HepG2 (cell line): ENCODE measurements around the gene HAPLN3.

ENCODE experiments used
- BHLHE40 ChIP-seq: IDR thresholded peaks from 2 replicates; pipeline ENCODE4 v1.6.1; 2011; ENCODE audit warnings: low read length, improper control_type of control experiment
- CC2D1A ChIP-seq: sonication (generic); formaldehyde crosslinking; IDR thresholded peaks from 2 replicates; pipeline ENCODE4 v1.8.1; 2023; ENCODE audit warnings: mild to moderate bottlenecking, missing genetic modification reagents
- CEBPB ChIP-seq: IDR thresholded peaks from 2 replicates; pipeline ENCODE4 v1.6.1; 2011; ENCODE audit warnings: low read depth, low read length, improper control_type of control experiment, borderline replicate concordance
- CHD2 ChIP-seq: IDR thresholded peaks from 2 replicates; pipeline ENCODE4 v1.6.1; 2011; ENCODE audit warnings: low read depth, low read length, improper control_type of control experiment
- CTCF ChIP-seq: sonication (generic); formaldehyde crosslinking; IDR thresholded peaks from 2 replicates; pipeline ENCODE4 v1.5.0; 2020; ENCODE audit warnings: mild to moderate bottlenecking, missing genetic modification reagents, moderate library complexity
- EP300 ChIP-seq, 3 experiments: sonication (generic) in 1 of 3; formaldehyde crosslinking in 1 of 3; IDR thresholded peaks; 2 replicates each; pipeline versions ENCODE4 v1.5.1 to v1.6.1; 2011 to 2020; ENCODE audit warnings: low read depth in 2 of 3, low read length in 2 of 3, borderline replicate concordance in 1 of 3, improper control_type of control experiment in 1 of 3, mild to moderate bottlenecking in 1 of 3, missing genetic modification reagents in 1 of 3, moderate library complexity in 1 of 3
- KDM5A ChIP-seq: fragments of 200-600 bp; sonication (generic); IDR thresholded peaks from 2 replicates; pipeline ENCODE4 v1.7.0; 2018; ENCODE audit warnings: antibody characterized with exemption, mild to moderate bottlenecking, low read length, borderline replicate concordance
- NCOA1 ChIP-seq: sonication (generic); formaldehyde crosslinking; IDR thresholded peaks from 2 replicates; pipeline ENCODE4 v1.9.0; 2021; ENCODE audit warnings: missing genetic modification reagents
- POLR2A ChIP-seq, 2 experiments: IDR thresholded peaks; 2 replicates each; pipeline ENCODE4 v1.6.1; 2011; ENCODE audit warnings: low read depth in 2 of 2, low read length in 2 of 2, mild to moderate bottlenecking in 1 of 2, moderate library complexity in 1 of 2; ENCODE audit not compliant: insufficient read depth in 1 of 2
- SETDB1 ChIP-seq: sonication (generic); formaldehyde crosslinking; IDR thresholded peaks from 2 replicates; pipeline ENCODE4 v1.5.1; 2020; ENCODE audit warnings: missing genetic modification reagents, mild to moderate bottlenecking, borderline replicate concordance
- ZNF274 ChIP-seq: sonication (generic); formaldehyde crosslinking; IDR thresholded peaks from 2 replicates; pipeline ENCODE4 v1.5.1; 2020; ENCODE audit warnings: mild to moderate bottlenecking, missing genetic modification reagents
- ZNF790 ChIP-seq: sonication (generic); formaldehyde crosslinking; IDR thresholded peaks from 2 replicates; pipeline ENCODE4 v1.8.0; 2022; ENCODE audit warnings: missing genetic modification reagents, mild to moderate bottlenecking, borderline replicate concordance
- TF ChIP-seq, protein P1 (sequence below): IDR thresholded peaks from 2 replicates; pipeline ENCODE4 v1.6.1; 2016
- TF ChIP-seq, protein P2 (sequence below): sonication (generic); formaldehyde crosslinking; IDR thresholded peaks from 2 replicates; pipeline ENCODE4 v1.5.1; 2020; ENCODE audit warnings: missing genetic modification reagents, mild to moderate bottlenecking, borderline replicate concordance

GRCh38 chr15:88913850-88914169 is 18.5 kb upstream of the HAPLN3 start:
- no peak for TF ChIP-seq CEBPB
- no peak for TF ChIP-seq EP300 (IDR thresholded peaks at IDR 0.05; ENCODE audit: low read depth in 2 of 2, low read length in 2 of 2)
- TF ChIP-seq EP300 (CRISPR knock-in tag; IDR thresholded peaks at IDR 0.05; ENCODE audit: borderline replicate concordance): no peak
- TF ChIP-seq ZNF790 (CRISPR knock-in tag): no peak
- TF ChIP-seq, protein P1, sequence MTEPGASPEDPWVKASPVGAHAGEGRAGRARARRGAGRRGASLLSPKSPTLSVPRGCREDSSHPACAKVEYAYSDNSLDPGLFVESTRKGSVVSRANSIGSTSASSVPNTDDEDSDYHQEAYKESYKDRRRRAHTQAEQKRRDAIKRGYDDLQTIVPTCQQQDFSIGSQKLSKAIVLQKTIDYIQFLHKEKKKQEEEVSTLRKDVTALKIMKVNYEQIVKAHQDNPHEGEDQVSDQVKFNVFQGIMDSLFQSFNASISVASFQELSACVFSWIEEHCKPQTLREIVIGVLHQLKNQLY (CRISPR knock-in tag): no peak
- no peak for TF ChIP-seq CHD2
- no peak for TF ChIP-seq CTCF (CRISPR knock-in tag)
- TF ChIP-seq CC2D1A: no peak
- no peak for TF ChIP-seq NCOA1 (CRISPR knock-in tag)
- TF ChIP-seq, protein P2, sequence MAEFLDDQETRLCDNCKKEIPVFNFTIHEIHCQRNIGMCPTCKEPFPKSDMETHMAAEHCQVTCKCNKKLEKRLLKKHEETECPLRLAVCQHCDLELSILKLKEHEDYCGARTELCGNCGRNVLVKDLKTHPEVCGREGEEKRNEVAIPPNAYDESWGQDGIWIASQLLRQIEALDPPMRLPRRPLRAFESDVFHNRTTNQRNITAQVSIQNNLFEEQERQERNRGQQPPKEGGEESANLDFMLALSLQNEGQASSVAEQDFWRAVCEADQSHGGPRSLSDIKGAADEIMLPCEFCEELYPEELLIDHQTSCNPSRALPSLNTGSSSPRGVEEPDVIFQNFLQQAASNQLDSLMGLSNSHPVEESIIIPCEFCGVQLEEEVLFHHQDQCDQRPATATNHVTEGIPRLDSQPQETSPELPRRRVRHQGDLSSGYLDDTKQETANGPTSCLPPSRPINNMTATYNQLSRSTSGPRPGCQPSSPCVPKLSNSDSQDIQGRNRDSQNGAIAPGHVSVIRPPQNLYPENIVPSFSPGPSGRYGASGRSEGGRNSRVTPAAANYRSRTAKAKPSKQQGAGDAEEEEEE: no peak
- TF ChIP-seq POLR2A (IDR thresholded peaks at IDR 0.05; ENCODE audit: insufficient read depth in 1 of 2, low read depth in 2 of 2, low read length in 2 of 2): no peak
- no peak for TF ChIP-seq SETDB1
- no peak for TF ChIP-seq BHLHE40
- TF ChIP-seq KDM5A: no peak
- TF ChIP-seq ZNF274: no peak
